ENCODE data around the gene YJU2. TPM values are rescaled to one million over a fixed set of nuclear protein-coding genes. Genes with fewer than 3 reads are reported as not detected.
"Not testable (repeated sequence)": the region's sequence is repeated elsewhere in the genome, so short reads cannot be mapped to it uniquely, and the experiment has no call there.

Gene YJU2
- total RNA-seq, 1 donor, result 17.0 TPM

DNA sequence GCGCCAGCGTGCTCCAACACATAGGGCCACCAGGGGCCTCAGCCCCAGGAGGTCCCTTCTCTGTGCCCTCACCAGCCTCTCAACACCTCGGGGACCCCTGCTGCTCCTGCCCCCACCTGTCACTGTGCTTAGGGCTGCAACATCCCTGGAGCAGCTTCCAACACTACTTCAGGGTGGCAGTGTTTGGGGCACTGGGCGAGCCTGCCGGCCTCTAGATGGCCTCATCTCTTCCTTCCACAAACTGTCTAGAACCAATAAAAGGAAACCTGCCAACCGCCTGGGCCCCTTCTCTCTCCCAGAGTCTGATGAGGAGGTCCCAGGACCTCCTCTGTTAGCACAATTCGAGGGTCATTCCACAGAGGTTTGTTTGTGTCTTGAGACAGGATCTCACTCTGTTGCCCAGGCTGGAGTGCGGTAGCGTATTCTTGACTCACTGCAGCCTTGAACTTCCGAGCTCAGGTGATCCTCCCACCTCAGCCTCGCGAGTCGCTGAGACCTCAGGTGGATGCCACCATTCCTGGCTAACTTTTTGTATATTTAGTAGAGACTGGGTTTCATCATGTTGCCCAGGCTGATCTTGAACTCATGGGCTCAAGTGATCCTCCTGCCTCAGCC lies 22.0 kb downstream of the YJU2 start:
- H3K4me3 ChIP-seq (ENCODE audit: insufficient read depth, low read length), result no peak overlapping the region
- no peaks in the 10 kb centered on the region for H3K9me3 ChIP-seq (ENCODE audit: low read depth, low read length)
- DNase-seq (ENCODE audit: insufficient read length, low spot score, missing footprints), result peak; percentile 34
- H3K79me2 ChIP-seq (ENCODE audit: insufficient read depth, low read length), result no peaks in the 10 kb centered on the region
- H3K4me2 ChIP-seq (ENCODE audit: insufficient read depth, low read length), result no peak overlapping the region
- H2AFZ ChIP-seq (ENCODE audit: low read length), result no peak overlapping the region
- no peaks in the 10 kb centered on the region for H4K20me1 ChIP-seq (ENCODE audit: insufficient read depth, low read length)
- H3K27me3 ChIP-seq (ENCODE audit: insufficient read depth, low read length), result no peaks in the 10 kb centered on the region
- TF ChIP-seq, protein P1, sequence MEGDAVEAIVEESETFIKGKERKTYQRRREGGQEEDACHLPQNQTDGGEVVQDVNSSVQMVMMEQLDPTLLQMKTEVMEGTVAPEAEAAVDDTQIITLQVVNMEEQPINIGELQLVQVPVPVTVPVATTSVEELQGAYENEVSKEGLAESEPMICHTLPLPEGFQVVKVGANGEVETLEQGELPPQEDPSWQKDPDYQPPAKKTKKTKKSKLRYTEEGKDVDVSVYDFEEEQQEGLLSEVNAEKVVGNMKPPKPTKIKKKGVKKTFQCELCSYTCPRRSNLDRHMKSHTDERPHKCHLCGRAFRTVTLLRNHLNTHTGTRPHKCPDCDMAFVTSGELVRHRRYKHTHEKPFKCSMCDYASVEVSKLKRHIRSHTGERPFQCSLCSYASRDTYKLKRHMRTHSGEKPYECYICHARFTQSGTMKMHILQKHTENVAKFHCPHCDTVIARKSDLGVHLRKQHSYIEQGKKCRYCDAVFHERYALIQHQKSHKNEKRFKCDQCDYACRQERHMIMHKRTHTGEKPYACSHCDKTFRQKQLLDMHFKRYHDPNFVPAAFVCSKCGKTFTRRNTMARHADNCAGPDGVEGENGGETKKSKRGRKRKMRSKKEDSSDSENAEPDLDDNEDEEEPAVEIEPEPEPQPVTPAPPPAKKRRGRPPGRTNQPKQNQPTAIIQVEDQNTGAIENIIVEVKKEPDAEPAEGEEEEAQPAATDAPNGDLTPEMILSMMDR (IDR thresholded peaks at IDR 0.05; ENCODE audit: extremely low read depth, low read depth, low read length), result no peak
- no peaks in the 10 kb centered on the region for H3K4me1 ChIP-seq (ENCODE audit: insufficient read depth, low read length)
- no peak overlapping the region for H3K27ac ChIP-seq (ENCODE audit: low read depth, low read length)
- H3K36me3 ChIP-seq (ENCODE audit: insufficient read depth, low read length), result peaks cover 12% of the 10 kb centered on the region

DNA sequence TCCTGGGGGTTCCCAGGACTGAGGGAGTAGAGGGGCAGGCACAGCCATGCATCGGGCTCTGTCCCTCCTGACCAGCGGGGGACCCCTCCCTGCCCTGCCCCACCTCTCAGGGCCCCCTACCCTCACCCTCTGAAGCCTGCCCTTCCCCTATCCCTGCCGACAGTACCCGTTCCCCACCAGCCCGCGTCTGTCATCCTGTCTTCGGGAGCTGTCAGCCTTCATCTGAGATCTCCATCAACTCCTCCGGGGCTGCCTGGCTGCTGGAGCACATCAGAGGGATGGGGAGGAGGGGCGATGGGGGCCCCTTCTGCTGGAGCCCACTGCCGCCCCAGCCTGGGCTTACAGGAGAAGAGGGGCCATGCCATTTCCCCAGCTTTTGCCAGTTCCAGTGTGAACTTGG lies 26.0 kb downstream of the YJU2 start:
- Histone ChIP-seq H3K36me3 (ENCODE audit: insufficient read depth, low read length) (peaks cover 8% of the 10 kb centered on the region), H4K20me1 (ENCODE audit: insufficient read depth, low read length) (no peaks in the 10 kb centered on the region), H3K4me2 (ENCODE audit: insufficient read depth, low read length) (no peak overlapping the region), H3K27me3 (ENCODE audit: insufficient read depth, low read length) (peaks cover 7% of the 10 kb centered on the region), H3K4me1 (ENCODE audit: insufficient read depth, low read length) (no peaks in the 10 kb centered on the region), H3K27ac (ENCODE audit: low read depth, low read length) (no peak overlapping the region), H3K79me2 (ENCODE audit: insufficient read depth, low read length) (no peaks in the 10 kb centered on the region), H2AFZ (ENCODE audit: low read length) (no peak overlapping the region), H3K9me3 (ENCODE audit: low read depth, low read length) (no peaks in the 10 kb centered on the region), H3K4me3 (ENCODE audit: insufficient read depth, low read length) (no peak overlapping the region)
- DNase-seq (ENCODE audit: insufficient read length, low spot score, missing footprints), result peak; percentile 25
- TF ChIP-seq, protein P1 (IDR thresholded peaks at IDR 0.05; ENCODE audit: extremely low read depth, low read depth, low read length), result no peak

DNA sequence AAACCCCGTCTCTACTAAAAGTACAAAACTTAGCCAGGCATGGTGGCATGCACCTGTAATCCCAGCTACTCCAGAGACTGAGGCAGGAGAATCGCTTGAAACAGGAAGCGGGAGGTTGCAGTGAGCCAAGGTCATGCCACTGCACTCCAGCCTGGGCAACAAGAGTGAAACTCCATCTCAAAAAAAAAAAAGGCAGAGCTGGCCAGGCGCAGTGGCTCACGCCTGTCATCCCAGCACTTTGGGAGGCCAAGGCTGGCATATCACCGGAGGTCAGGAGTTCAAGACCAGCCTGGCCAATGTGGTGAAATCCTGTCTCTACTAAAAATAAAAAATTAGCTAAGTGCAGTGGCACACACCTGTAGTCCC lies 27.4 kb downstream of the YJU2 start:
- not testable (repeated sequence) for H3K36me3 ChIP-seq (ENCODE audit: insufficient read depth, low read length); H3K9me3 ChIP-seq (ENCODE audit: low read depth, low read length); H4K20me1 ChIP-seq (ENCODE audit: insufficient read depth, low read length); H3K27ac ChIP-seq (ENCODE audit: low read depth, low read length); H3K79me2 ChIP-seq (ENCODE audit: insufficient read depth, low read length); H3K4me3 ChIP-seq (ENCODE audit: insufficient read depth, low read length); DNase-seq (ENCODE audit: insufficient read length, low spot score, missing footprints); H3K4me1 ChIP-seq (ENCODE audit: insufficient read depth, low read length); H2AFZ ChIP-seq (ENCODE audit: low read length); H3K4me2 ChIP-seq (ENCODE audit: insufficient read depth, low read length)
- peaks cover 12% of the 10 kb centered on the region for H3K27me3 ChIP-seq (ENCODE audit: insufficient read depth, low read length)

DNA sequence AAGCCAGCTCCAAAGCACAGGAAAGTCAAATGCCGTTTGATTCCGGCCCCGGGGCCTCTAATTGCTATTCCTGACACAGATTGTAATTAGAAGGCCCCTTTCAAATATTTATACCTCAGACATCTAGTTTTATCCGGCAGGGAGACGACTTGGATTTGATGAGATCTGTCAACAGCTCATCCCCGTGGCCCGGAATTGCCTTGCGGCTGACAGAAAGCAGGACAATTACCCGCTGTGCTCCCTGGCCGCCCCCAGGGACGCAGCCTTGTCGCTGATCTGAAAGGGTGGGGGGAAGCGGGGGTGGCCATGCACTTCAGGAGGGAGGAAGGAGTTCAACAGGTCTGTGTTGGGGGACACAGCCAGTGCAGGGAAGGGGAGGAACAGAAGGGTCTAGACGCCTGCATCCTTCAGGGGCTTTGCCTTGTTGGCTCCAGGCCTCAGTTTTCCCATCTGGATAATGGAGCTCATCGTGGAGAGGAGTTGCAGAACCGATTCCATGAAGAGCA lies 30.4 kb downstream of the YJU2 start:
- Histone ChIP-seq H3K27me3 (ENCODE audit: insufficient read depth, low read length) (peaks cover 28% of the 10 kb centered on the region), H3K36me3 (ENCODE audit: insufficient read depth, low read length) (no peaks in the 10 kb centered on the region), H4K20me1 (ENCODE audit: insufficient read depth, low read length) (no peaks in the 10 kb centered on the region), H3K9me3 (ENCODE audit: low read depth, low read length) (no peaks in the 10 kb centered on the region), H3K4me1 (ENCODE audit: insufficient read depth, low read length) (no peaks in the 10 kb centered on the region), H3K4me3 (ENCODE audit: insufficient read depth, low read length) (no peak overlapping the region), H3K79me2 (ENCODE audit: insufficient read depth, low read length) (no peaks in the 10 kb centered on the region), H3K27ac (ENCODE audit: low read depth, low read length) (no peak overlapping the region), H3K4me2 (ENCODE audit: insufficient read depth, low read length) (no peak overlapping the region), H2AFZ (ENCODE audit: low read length) (no peak overlapping the region)
- TF ChIP-seq, protein P1 (IDR thresholded peaks at IDR 0.05; ENCODE audit: extremely low read depth, low read depth, low read length), result no peak
- peak; percentile 86 for DNase-seq (ENCODE audit: insufficient read length, low spot score, missing footprints)
